Measurements from ENCODE around the gene ATP6V1F. TPM values are rescaled to one million over a fixed set of nuclear protein-coding genes. Genes with fewer than 3 reads are reported as not detected.
A peak's percentile ranks its signal among the peaks of the same experiment; 100 is the strongest.

ATP6V1F gene
- total RNA-seq, 2 donors from 2014 or later: 122 to 157 TPM

- no peak overlapping the region for H3K4me3 ChIP-seq (ENCODE audit: low read length)
- no peak overlapping the region for H3K27ac ChIP-seq (ENCODE audit: low read depth, low read length)
- no peak overlapping the region for H3K9ac ChIP-seq (ENCODE audit: extremely low read depth, low read length, poor library complexity, severe bottlenecking)
- no peaks in the 10 kb centered on the region for H3K4me1 Mint-ChIP-seq
- H3K27me3 ChIP-seq (ENCODE audit: control insufficient read depth, insufficient read depth, low read length, poor library complexity, severe bottlenecking): no peaks in the 10 kb centered on the region
- no peak for DNase-seq
- H3K27ac Mint-ChIP-seq: no peak overlapping the region
- no peaks in the 10 kb centered on the region for H3K4me1 ChIP-seq (ENCODE audit: control insufficient read depth, insufficient read depth, low read length)
- TF ChIP-seq CTCF (conservative IDR thresholded peaks at IDR 0.05): no peak
- no peak overlapping the region for H3K4me3 Mint-ChIP-seq
- WGBS, 2 experiments (ENCODE audit: insufficient coverage in 1 of 2, insufficient read length in 1 of 2): 89 to 92% methylated on average over 12 to 14 of the region's 14 CpGs
- no peaks in the 10 kb centered on the region for H3K36me3 ChIP-seq (ENCODE audit: control insufficient read depth, insufficient read depth, low read length)
- peaks cover under 1% of the 10 kb centered on the region for H3K36me3 Mint-ChIP-seq (ENCODE audit: low read depth)
- H3K27me3 Mint-ChIP-seq (ENCODE audit: insufficient read depth): no peaks in the 10 kb centered on the region
- no peaks in the 10 kb centered on the region for H3K9me3 ChIP-seq (ENCODE audit: control insufficient read depth, low read length)
- H3K9me3 Mint-ChIP-seq: peaks cover 1% of the 10 kb centered on the region
Observed at GRCh38 chr7:128878226-128879105, 15.8 kb downstream of the ATP6V1F start.

GRCh38 chr7:128879461-128879938 is 16.8 kb downstream of the ATP6V1F start:
- Mint-ChIP-seq H3K4me3 (no peak overlapping the region), H3K4me1 (peaks cover 4% of the 10 kb centered on the region), H3K27me3 (ENCODE audit: insufficient read depth) (no peaks in the 10 kb centered on the region), H3K36me3 (ENCODE audit: low read depth) (peaks cover 1% of the 10 kb centered on the region), H3K27ac (no peak overlapping the region), H3K9me3 (peaks cover 3% of the 10 kb centered on the region)
- H3K27ac ChIP-seq (ENCODE audit: low read depth, low read length): no peak overlapping the region
- no peak for TF ChIP-seq CTCF (conservative IDR thresholded peaks at IDR 0.05)
- WGBS, 2 experiments (ENCODE audit: insufficient coverage in 1 of 2, insufficient read length in 1 of 2): 91 to 94% methylated on average over 3 to 19 of the region's 19 CpGs
- H3K36me3 ChIP-seq (ENCODE audit: control insufficient read depth, insufficient read depth, low read length): no peaks in the 10 kb centered on the region
- H3K9ac ChIP-seq (ENCODE audit: extremely low read depth, low read length, poor library complexity, severe bottlenecking): no peak overlapping the region
- no peaks in the 10 kb centered on the region for H3K9me3 ChIP-seq (ENCODE audit: control insufficient read depth, low read length)
- no peak overlapping the region for H3K4me3 ChIP-seq (ENCODE audit: low read length)
- H3K27me3 ChIP-seq (ENCODE audit: control insufficient read depth, insufficient read depth, low read length, poor library complexity, severe bottlenecking): no peaks in the 10 kb centered on the region
- no peaks in the 10 kb centered on the region for H3K4me1 ChIP-seq (ENCODE audit: control insufficient read depth, insufficient read depth, low read length)
- DNase-seq: no peak

GRCh38 chr7:128879939-128880746 is 17.5 kb downstream of the ATP6V1F start:
- 60 to 61% methylated on average over 21 to 31 of the region's 31 CpGs for WGBS, 2 experiments (ENCODE audit: insufficient coverage in 1 of 2, insufficient read length in 1 of 2)
- Mint-ChIP-seq H3K27me3 (ENCODE audit: insufficient read depth) (no peaks in the 10 kb centered on the region), H3K36me3 (ENCODE audit: low read depth) (peaks cover 1% of the 10 kb centered on the region), H3K27ac (no peak overlapping the region), H3K9me3 (peaks cover 3% of the 10 kb centered on the region), H3K4me3 (no peak overlapping the region), H3K4me1 (peaks cover 4% of the 10 kb centered on the region)
- H3K9ac ChIP-seq (ENCODE audit: extremely low read depth, low read length, poor library complexity, severe bottlenecking): no peak overlapping the region
- H3K9me3 ChIP-seq (ENCODE audit: control insufficient read depth, low read length): no peaks in the 10 kb centered on the region
- no peak overlapping the region for H3K27ac ChIP-seq (ENCODE audit: low read depth, low read length)
- no peaks in the 10 kb centered on the region for H3K27me3 ChIP-seq (ENCODE audit: control insufficient read depth, insufficient read depth, low read length, poor library complexity, severe bottlenecking)
- H3K36me3 ChIP-seq (ENCODE audit: control insufficient read depth, insufficient read depth, low read length): no peaks in the 10 kb centered on the region
- H3K4me3 ChIP-seq (ENCODE audit: low read length): no peak overlapping the region
- H3K4me1 ChIP-seq (ENCODE audit: control insufficient read depth, insufficient read depth, low read length): no peaks in the 10 kb centered on the region
- peak; percentile 88 for TF ChIP-seq CTCF (conservative IDR thresholded peaks at IDR 0.05)
- DNase-seq: peak; percentile 94
